ENCODE results near the gene AFF2.

Gene AFF2

DNA sequence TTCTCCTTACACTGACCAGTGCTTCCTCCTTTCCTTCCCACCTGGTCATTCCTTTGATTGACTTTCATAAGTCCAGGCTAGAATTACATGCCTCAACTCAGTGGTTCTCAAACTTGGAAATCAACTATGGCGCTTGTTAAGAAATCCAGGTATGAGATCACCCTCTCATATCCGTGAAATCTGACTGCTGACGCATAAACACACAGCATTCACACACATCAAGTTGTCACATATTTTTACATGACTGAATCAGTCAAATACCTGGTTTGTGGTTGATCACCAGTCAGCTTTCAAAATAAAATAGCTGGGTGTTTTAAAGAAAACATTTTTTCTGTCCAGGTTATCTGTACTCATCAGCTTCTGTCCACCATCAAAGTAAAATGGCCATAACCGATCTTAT is 433.5 kb downstream of the AFF2 start:
- H3K9me3 ChIP-seq, result no peaks in the 10 kb centered on the region
- no peaks in the 10 kb centered on the region for H3K4me1 ChIP-seq
- no peak for DNase-seq
- TF ChIP-seq, protein P1, sequence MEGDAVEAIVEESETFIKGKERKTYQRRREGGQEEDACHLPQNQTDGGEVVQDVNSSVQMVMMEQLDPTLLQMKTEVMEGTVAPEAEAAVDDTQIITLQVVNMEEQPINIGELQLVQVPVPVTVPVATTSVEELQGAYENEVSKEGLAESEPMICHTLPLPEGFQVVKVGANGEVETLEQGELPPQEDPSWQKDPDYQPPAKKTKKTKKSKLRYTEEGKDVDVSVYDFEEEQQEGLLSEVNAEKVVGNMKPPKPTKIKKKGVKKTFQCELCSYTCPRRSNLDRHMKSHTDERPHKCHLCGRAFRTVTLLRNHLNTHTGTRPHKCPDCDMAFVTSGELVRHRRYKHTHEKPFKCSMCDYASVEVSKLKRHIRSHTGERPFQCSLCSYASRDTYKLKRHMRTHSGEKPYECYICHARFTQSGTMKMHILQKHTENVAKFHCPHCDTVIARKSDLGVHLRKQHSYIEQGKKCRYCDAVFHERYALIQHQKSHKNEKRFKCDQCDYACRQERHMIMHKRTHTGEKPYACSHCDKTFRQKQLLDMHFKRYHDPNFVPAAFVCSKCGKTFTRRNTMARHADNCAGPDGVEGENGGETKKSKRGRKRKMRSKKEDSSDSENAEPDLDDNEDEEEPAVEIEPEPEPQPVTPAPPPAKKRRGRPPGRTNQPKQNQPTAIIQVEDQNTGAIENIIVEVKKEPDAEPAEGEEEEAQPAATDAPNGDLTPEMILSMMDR (IDR thresholded peaks at IDR 0.05), result no peak
- no peak overlapping the region for H3K4me3 ChIP-seq
- no peaks in the 10 kb centered on the region for H3K27me3 ChIP-seq
- no peak overlapping the region for H3K27ac ChIP-seq
- intact Hi-C loops (cut with DNase I; ENCODE audit: low total_unique reads), result no loop called here
- no peaks in the 10 kb centered on the region for H3K36me3 ChIP-seq

DNA sequence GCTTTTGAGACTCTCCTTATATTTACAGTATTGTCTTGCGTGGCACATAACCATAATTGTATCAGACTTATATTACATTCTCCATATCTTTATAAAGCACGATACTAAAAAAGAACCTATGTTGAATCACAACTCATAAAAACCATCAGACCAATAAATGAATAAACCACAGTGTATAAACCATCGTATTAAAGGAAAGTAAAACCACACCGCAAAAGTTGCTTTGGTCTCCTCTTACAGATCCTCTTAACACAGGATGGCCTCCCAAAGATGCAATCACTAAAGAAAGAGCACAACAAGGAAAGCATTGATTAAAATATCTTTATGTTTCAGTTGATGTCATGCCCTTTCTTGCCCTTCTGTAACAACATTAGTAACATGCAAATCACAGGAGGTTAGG is 437.9 kb downstream of the AFF2 start:
- Histone ChIP-seq H3K4me1 (no peaks in the 10 kb centered on the region), H3K36me3 (no peaks in the 10 kb centered on the region), H3K9me3 (no peaks in the 10 kb centered on the region), H3K27ac (no peak overlapping the region), H3K27me3 (no peaks in the 10 kb centered on the region), H3K4me3 (no peak overlapping the region)
- no peak for DNase-seq
- intact Hi-C loops (cut with DNase I; ENCODE audit: low total_unique reads), result no loop called here
- TF ChIP-seq, protein P1 (IDR thresholded peaks at IDR 0.05), result no peak

DNA sequence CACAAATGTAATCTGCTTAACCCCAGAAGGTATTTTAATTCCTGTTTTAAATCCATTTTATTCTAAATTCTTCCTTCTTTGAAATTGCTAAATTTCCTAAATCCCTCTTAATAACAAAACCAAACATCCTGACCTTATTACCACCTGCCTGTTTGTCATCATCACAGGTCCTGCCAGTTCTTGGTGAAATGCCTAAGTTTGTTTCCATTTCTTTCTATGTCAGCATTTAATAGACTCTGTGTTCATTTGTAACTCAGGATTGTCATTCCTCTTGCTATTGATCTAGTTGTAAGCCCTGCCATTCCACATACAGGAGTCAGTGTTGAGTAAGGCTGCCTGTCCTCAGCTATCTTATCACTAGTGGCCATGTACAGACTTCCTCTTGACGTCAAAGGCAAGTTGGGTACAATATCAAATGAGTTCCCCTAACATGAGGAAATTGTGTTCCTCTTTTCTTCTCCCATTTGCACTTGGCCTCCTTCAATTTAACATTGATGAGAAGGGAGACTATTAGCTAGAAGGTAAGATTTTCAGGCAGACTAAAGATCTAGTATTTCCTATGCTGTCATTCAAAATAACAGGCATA is 440.1 kb downstream of the AFF2 start:
- Histone ChIP-seq H3K9me3 (no peaks in the 10 kb centered on the region), H3K27me3 (no peaks in the 10 kb centered on the region), H3K4me3 (no peak overlapping the region), H3K4me1 (no peaks in the 10 kb centered on the region), H3K27ac (no peak overlapping the region), H3K36me3 (no peaks in the 10 kb centered on the region)
- intact Hi-C loops (cut with DNase I; ENCODE audit: low total_unique reads), result no loop called here
- TF ChIP-seq, protein P1 (IDR thresholded peaks at IDR 0.05), result no peak
- DNase-seq, result no peak

DNA sequence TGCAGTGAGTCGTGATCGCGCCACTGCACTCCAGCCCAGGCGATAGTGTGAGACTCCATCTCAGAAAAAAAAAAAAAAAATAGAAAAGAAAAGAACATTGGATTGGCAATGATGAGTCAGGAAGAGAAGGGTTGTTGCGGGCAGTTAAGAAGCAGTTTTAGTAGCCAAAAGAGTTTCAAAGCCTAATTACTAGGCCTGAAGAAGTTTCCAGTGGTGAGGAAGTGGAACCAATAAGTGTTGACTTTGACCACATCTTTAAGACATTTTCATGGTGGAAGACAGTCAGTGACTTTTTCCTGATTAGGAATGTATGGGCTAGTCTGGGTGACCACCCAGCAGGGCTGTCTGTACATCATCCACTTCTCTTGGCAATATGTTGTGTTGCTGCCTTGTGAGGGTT is 442.3 kb downstream of the AFF2 start:
- DNase-seq, result no peak
- Histone ChIP-seq H3K4me3 (no peak overlapping the region), H3K4me1 (no peaks in the 10 kb centered on the region), H3K9me3 (no peaks in the 10 kb centered on the region), H3K27ac (no peak overlapping the region), H3K36me3 (no peaks in the 10 kb centered on the region), H3K27me3 (no peaks in the 10 kb centered on the region)
- TF ChIP-seq, protein P1 (IDR thresholded peaks at IDR 0.05), result no peak
- intact Hi-C loops (cut with DNase I; ENCODE audit: low total_unique reads), result no loop called here

DNA sequence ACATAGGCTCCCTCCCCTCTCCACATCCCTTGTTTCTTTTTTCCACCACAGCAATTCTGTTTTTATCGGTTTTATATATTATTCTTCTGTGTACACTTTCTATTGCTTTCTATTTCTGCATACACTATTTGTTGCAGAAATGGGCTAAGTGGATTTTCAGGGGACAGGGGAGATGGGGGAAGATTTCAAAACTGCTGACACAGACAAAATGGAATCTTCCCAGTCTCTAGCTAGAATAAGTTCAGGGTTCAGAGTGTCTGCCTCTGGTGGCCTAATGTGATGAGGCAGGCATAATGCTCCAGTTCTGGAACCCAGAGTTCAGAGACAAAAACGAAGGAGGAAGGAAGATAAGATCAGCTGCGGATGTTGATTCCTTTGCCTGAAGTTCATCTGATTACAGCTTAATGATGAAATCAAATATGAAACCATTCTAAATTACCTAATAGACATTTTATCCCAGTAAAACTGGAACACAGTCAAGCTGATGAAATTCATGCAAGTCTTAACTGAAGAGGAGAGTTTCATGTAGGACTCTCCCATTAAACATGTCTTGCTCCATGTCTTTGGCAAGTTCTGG is 447.1 kb downstream of the AFF2 start:
- no peaks in the 10 kb centered on the region for H3K4me1 ChIP-seq
- H3K9me3 ChIP-seq, result no peaks in the 10 kb centered on the region
- H3K27me3 ChIP-seq, result no peaks in the 10 kb centered on the region
- no peak overlapping the region for H3K27ac ChIP-seq
- no peaks in the 10 kb centered on the region for H3K36me3 ChIP-seq
- intact Hi-C loops (cut with DNase I; ENCODE audit: low total_unique reads), result no loop called here
- no peak for DNase-seq
- TF ChIP-seq, protein P1 (IDR thresholded peaks at IDR 0.05), result no peak
- H3K4me3 ChIP-seq, result no peak overlapping the region

DNA sequence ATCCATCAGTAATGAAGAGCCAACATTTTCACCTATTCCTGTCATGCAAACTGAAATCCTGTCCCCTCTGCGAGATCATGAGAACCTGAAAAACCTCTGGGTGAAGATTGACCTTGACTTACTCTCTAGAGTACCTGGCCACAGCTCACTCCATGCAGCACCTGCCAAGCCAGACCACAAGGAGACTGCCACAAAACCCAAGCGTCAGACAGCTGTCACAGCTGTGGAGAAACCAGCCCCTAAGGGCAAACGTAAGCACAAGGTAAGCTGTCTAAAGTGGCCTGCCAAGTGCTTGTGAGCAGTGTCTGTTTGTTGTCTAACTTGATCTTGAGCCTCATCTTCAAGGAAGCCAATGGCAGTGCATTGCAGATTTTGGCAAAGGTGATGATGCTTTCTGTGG is 455.9 kb downstream of the AFF2 start:
- Histone ChIP-seq H3K4me1 (no peaks in the 10 kb centered on the region), H3K4me3 (no peak overlapping the region), H3K36me3 (no peaks in the 10 kb centered on the region), H3K27ac (no peak overlapping the region), H3K27me3 (no peaks in the 10 kb centered on the region), H3K9me3 (no peaks in the 10 kb centered on the region)
- DNase-seq, result no peak
- TF ChIP-seq, protein P1 (IDR thresholded peaks at IDR 0.05), result no peak
- intact Hi-C loops (cut with DNase I; ENCODE audit: low total_unique reads), result no loop called here
